ENCODE data around the gene ABTB1.

GRCh38 chr3:127669541-127670228, 3.1 kb upstream of the ABTB1 start:
- TF ChIP-seq EZH2 (optimal IDR thresholded peaks at IDR 0.05; ENCODE audit: low read depth, low read length) (no peak), CTCF (IDR thresholded peaks at IDR 0.05; ENCODE audit: low read length) (no peak)
